Measurements from ENCODE around the gene PDSS2.

DNA sequence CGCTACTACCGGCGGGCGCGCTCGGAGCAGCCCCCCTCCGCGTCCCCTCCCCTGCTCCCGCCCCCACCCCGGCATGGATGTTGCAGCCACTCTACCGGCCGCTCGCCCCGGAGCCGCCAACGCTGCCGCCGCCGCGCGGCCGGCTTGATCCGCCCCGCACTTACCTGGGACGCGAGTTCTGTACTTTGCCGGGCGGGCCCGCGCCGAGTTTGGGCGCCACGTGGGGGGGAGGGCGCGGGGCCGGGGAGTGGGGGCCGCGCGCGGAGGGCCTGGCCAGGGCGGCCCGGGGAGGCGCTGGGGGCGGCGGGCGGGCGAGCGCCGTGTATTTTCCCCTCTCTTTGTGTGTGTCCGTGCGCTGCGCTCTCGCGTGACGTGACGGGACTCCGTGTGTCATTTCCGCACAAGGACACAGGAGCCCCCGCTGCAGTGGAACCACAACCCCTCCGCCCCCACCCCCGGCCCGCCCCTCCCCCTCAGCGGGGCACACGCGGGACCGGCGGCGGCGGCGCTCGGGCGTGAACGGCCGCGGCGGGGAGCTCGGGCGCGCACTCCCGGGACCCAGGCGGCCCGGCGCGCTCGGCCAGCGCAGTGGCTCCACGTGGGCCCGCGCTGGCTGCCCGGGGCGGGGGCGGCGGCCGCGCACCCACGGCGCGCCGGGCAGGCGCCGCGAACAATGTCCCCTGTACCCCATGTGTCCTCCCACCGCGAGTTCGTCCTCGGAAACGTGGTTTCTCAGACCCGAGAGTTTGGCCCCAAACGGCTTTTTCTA, 344.3 kb downstream of the PDSS2 start, which contains the start of gene BEND3:
- TF ChIP-seq GATA2 (IDR thresholded peaks at IDR 0.05; ENCODE audit: low read depth, low read length) (no peak), GATA3 (IDR thresholded peaks at IDR 0.05; ENCODE audit: low read depth, low read length) (no peak)
